GM18520 (cell line): ENCODE measurements around the gene FAM237A.

ENCODE experiments used
- ATAC-seq: cut with Tn5 transposase; IDR thresholded peaks from one replicate; pipeline ENCODE4 v1.9.1; 2021; ENCODE audit not compliant: unreplicated experiment

The FAM237A gene

GRCh38 chr2:206688453-206688852 is 46.2 kb downstream of the FAM237A start:
- ATAC-seq: no peak

- ATAC-seq: no peak
Observed at GRCh38 chr2:206688990-206689389, 46.7 kb downstream of the FAM237A start.

- ATAC-seq: no peak
Observed at GRCh38 chr2:206692971-206693370, 50.7 kb downstream of the FAM237A start.

GRCh38 chr2:206693399-206694137 is 51.3 kb downstream of the FAM237A start:
- ATAC-seq: no peak

GRCh38 chr2:206696910-206697309 is 54.6 kb downstream of the FAM237A start:
- no peak for ATAC-seq

- ATAC-seq: no peak
Observed at GRCh38 chr2:206698811-206699210, 56.5 kb downstream of the FAM237A start.
